ENCODE data around the gene SLC39A7. TPM values are rescaled to one million over a fixed set of nuclear protein-coding genes. Genes with fewer than 3 reads are reported as not detected.

Gene SLC39A7
- total RNA-seq, 4 donors from 2014 or later, result 45.4 to 61.3 (median 58.1) TPM

GRCh38 chr6:33250731-33251130 lies 50.1 kb downstream of the SLC39A7 start:
- H3K27me3 ChIP-seq, result no peaks in the 10 kb centered on the region
- peaks cover 0 to 29% (median 17%) of the 10 kb centered on the region in 4 donors for H3K4me1 ChIP-seq
- WGBS, 2 donors, result 89 to 97% methylated on average over 13 of the region's 13 CpGs
- peak overlapping the region in 2 of 4 donors; percentile 89 to 98 for H3K27ac ChIP-seq
- H3K9me3 ChIP-seq, result no peaks in the 10 kb centered on the region
- peaks cover 0 to 22% (median 0%) of the 10 kb centered on the region in 3 donors for H3K36me3 ChIP-seq
- TF ChIP-seq CTCF (IDR thresholded peaks at IDR 0.05) (no peak), EP300 (IDR thresholded peaks at IDR 0.05) (no peak), POLR2A (IDR thresholded peaks at IDR 0.05) (no peak)
- H3K4me3 ChIP-seq, result no peak overlapping the region
- no peak for DNase-seq (ENCODE audit: low spot score in 2 of 2)

GRCh38 chr6:33251395-33252012 lies 50.8 kb downstream of the SLC39A7 start:
- Histone ChIP-seq H3K36me3 (peaks cover 0 to 22% (median 0%) of the 10 kb centered on the region in 3 donors), H3K27ac (no peak overlapping the region), H3K4me3 (no peak overlapping the region), H3K4me1 (peaks cover 0 to 29% (median 17%) of the 10 kb centered on the region in 4 donors), H3K9me3 (no peaks in the 10 kb centered on the region), H3K27me3 (no peaks in the 10 kb centered on the region)
- DNase-seq (ENCODE audit: low spot score in 2 of 2), result no peak
- no peak for TF ChIP-seq POLR2A (IDR thresholded peaks at IDR 0.05)
- no peak for TF ChIP-seq EP300 (IDR thresholded peaks at IDR 0.05)
- WGBS, 2 donors, result 81 to 83% methylated on average over 6 of the region's 6 CpGs

- Histone ChIP-seq H3K4me1 (peaks cover 0 to 27% (median 16%) of the 10 kb centered on the region in 4 donors), H3K27ac (no peak overlapping the region), H3K27me3 (no peaks in the 10 kb centered on the region), H3K4me3 (no peak overlapping the region), H3K36me3 (peaks cover 0 to 32% (median 0%) of the 10 kb centered on the region in 3 donors), H3K9me3 (no peaks in the 10 kb centered on the region)
- DNase-seq (ENCODE audit: low spot score in 2 of 2), result no peak
- TF ChIP-seq POLR2A (IDR thresholded peaks at IDR 0.05) (no peak), CTCF (IDR thresholded peaks at IDR 0.05) (no peak), EP300 (IDR thresholded peaks at IDR 0.05) (no peak)
These were observed 52.1 kb downstream of the SLC39A7 start for GRCh38 chr6:33252759-33253158.

Small RNAs within 50 kb of the gene (small RNA-seq; reads per million reads assigned to genes)
- 1.3 reads per million, percentile 37 among the genes with 10 or more reads in this experiment for gene MIR219A1
- gene RNY4P10, result 0.57 reads per million

Other genes with a start within 250 kb of the SLC39A7 start
- 10 to 100 TPM; 28.8 to 85.2 (median 34.9) TPM for gene HLA-DMA, start 247.8 kb upstream of the SLC39A7 start, total RNA-seq
- gene BRD2, start 232.3 kb upstream of the SLC39A7 start, total RNA-seq, result 100 to 1,000 TPM; 130 to 150 (median 136) TPM
- 10 to 100 TPM in 1 of 4 donors, 1 to 10 TPM in 3; 3.0 to 17.7 (median 8.4) TPM for gene HLA-DOA, start 191.3 kb upstream of the SLC39A7 start, total RNA-seq
- 100 to 1,000 TPM in 2 of 4 donors, 10 to 100 TPM in 2; 39.8 to 179 (median 109) TPM for gene HLA-DPA1, start 127.2 kb upstream of the SLC39A7 start, total RNA-seq
- gene HLA-DPB1, start 124.9 kb upstream of the SLC39A7 start, total RNA-seq, result 100 to 1,000 TPM in 1 of 4 donors, 10 to 100 TPM in 3; 56.5 to 121 (median 76.4) TPM
- gene COL11A2, start 8.4 kb upstream of the SLC39A7 start, total RNA-seq, result 1 to 10 TPM; 1.5 to 4.3 (median 2.9) TPM
- gene RXRB, start 202 bp upstream of the SLC39A7 start, total RNA-seq, result 10 to 100 TPM; 34.3 to 64.7 (median 43.9) TPM
- gene HSD17B8, start 3.8 kb downstream of the SLC39A7 start, total RNA-seq, result 10 to 100 TPM; 10.0 to 33.9 (median 19.1) TPM
- 10 to 100 TPM; 16.1 to 25.2 (median 21.6) TPM for gene RING1, start 7.6 kb downstream of the SLC39A7 start, total RNA-seq
- 10 to 100 TPM; 37.7 to 46.5 (median 45.2) TPM for gene VPS52, start 71.0 kb downstream of the SLC39A7 start, total RNA-seq
- gene RPS18, start 71.2 kb downstream of the SLC39A7 start, total RNA-seq, result 1,000 to 10,000 TPM; 2,115 to 2,529 (median 2,306) TPM
- gene B3GALT4, start 76.3 kb downstream of the SLC39A7 start, total RNA-seq, result 10 to 100 TPM in 3 of 4 donors, 1 to 10 TPM in 1; 7.5 to 30.4 (median 17.7) TPM
- gene WDR46, start 88.4 kb downstream of the SLC39A7 start, total RNA-seq, result 10 to 100 TPM; 46.5 to 88.4 (median 69.1) TPM
- gene PFDN6, start 88.7 kb downstream of the SLC39A7 start, total RNA-seq, result 10 to 100 TPM; 12.4 to 48.7 (median 21.0) TPM
- gene RGL2, start 98.1 kb downstream of the SLC39A7 start, total RNA-seq, result 10 to 100 TPM; 33.1 to 49.8 (median 43.7) TPM
- 10 to 100 TPM; 71.2 to 91.8 (median 89.7) TPM for gene TAPBP, start 113.2 kb downstream of the SLC39A7 start, total RNA-seq
- gene ZBTB22, start 116.9 kb downstream of the SLC39A7 start, total RNA-seq, result 10 to 100 TPM; 13.8 to 21.6 (median 17.5) TPM
- 10 to 100 TPM; 24.9 to 45.4 (median 36.6) TPM for gene DAXX, start 122.1 kb downstream of the SLC39A7 start, total RNA-seq
- 1 to 10 TPM in 3 of 4 donors, under 1 TPM in 1; 0.42 to 3.6 (median 2.1) TPM for gene KIFC1, start 191.0 kb downstream of the SLC39A7 start, total RNA-seq
- 100 to 1,000 TPM in 1 of 4 donors, 10 to 100 TPM in 3; 63.3 to 101 (median 83.3) TPM for gene PHF1, start 210.1 kb downstream of the SLC39A7 start, total RNA-seq
- gene CUTA, start 217.2 kb downstream of the SLC39A7 start, total RNA-seq, result 100 to 1,000 TPM; 110 to 161 (median 154) TPM
- 10 to 100 TPM; 13.0 to 29.7 (median 19.2) TPM for gene SYNGAP1, start 219.2 kb downstream of the SLC39A7 start, total RNA-seq